HCT116 (cell line): Measurements from ENCODE around the gene ADPRHL1. TPM values are rescaled to one million over a fixed set of nuclear protein-coding genes. Genes with fewer than 3 reads are reported as not detected.

ENCODE experiments used
- ATAC-seq: fragments of 200-7000 bp; cut with Tn5 transposase; 2 replicates; pipeline ENCODE4 v1.9.1; 2020; ENCODE audit warnings: mild to moderate bottlenecking, moderate library complexity
- BruUV-seq: library from RNA; stranded (reverse); fragments of 400-500 nt; replicated peaks from 2 replicates; lab custom pipeline; 2021; lab: Mats Ljungman, UMichigan
- CTCF ChIA-PET: fragments of 300-600 bp; sonication (Branson Sonifier 250); formaldehyde crosslinking; loops from one replicate; lab custom pipeline; 2021; ENCODE audit warnings: antibody characterized with exemption; lab: Charles Lee
- POLR2A ChIA-PET: fragments of 300-600, 350-600 bp; sonication (Branson Sonifier 250); formaldehyde crosslinking; loops from one replicate; lab custom pipeline; 2021; ENCODE audit warnings: antibody characterized with exemption; lab: Charles Lee
- RAD21 ChIA-PET, 2 experiments: fragments of 300-600 bp; sonication (Branson Sonifier 250); formaldehyde crosslinking; loops; one replicate each; lab custom pipeline; 2023; ENCODE audit warnings: low total read pairs in 2 of 2; ENCODE audit not compliant: uncharacterized antibody in 2 of 2, unreplicated experiment in 2 of 2, low non-redundant PET in 1 of 2; lab: Charles Lee
- DNase-seq: peaks from one replicate; pipeline ENCODE4 v3.0.0-alpha.2; 2010; ENCODE audit warnings: low read depth, low spot score
- H2AFZ ChIP-seq: fragments of 200-600 bp; shearing (Covaris generic), sonication (generic); 2 replicates; pipeline ENCODE4 v1.6.1; 2017; ENCODE audit warnings: low read depth, mixed run types, mixed read lengths, antibody characterized with exemption, low read length; ENCODE audit not compliant: poor library complexity, severe bottlenecking
- H3K27ac ChIP-seq: 2 replicates; pipeline ENCODE4 v1.5.1; 2012; ENCODE audit warnings: low read depth, low read length
- H3K27me3 ChIP-seq: fragments of 200-600 bp; sonication (generic); 2 replicates; pipeline ENCODE4 v1.6.1; 2016; ENCODE audit warnings: mixed run types, low read length, mixed read lengths; ENCODE audit not compliant: insufficient read depth
- H3K36me3 ChIP-seq, 2 experiments: fragments of 200-500 bp in 1 of 2; fragments of 200-600 bp in 1 of 2; sonication (Bioruptor generic) in 1 of 2; sonication (generic) in 1 of 2; 2 replicates each; pipeline versions ENCODE4 v1.5.1 to v1.6.1; 2014 to 2016; ENCODE audit warnings: low read length in 2 of 2, inconsistent platforms in 1 of 2, mixed read lengths in 1 of 2, mixed run types in 1 of 2; ENCODE audit not compliant: insufficient read depth in 2 of 2, control insufficient read depth in 1 of 2
- H3K4me1 ChIP-seq, 2 experiments: fragments of 200-600 bp in 1 of 2; sonication (generic) in 1 of 2; 2 replicates each; pipeline versions ENCODE4 v1.5.1 to v1.6.1; 2012 to 2017; ENCODE audit warnings: low read length in 2 of 2, inconsistent platforms in 1 of 2, mild to moderate bottlenecking in 1 of 2, mixed read lengths in 1 of 2, mixed run types in 1 of 2, moderate library complexity in 1 of 2; ENCODE audit not compliant: insufficient read depth in 2 of 2, control insufficient read depth in 1 of 2
- H3K4me2 ChIP-seq: fragments of 200-600 bp; sonication (generic); 2 replicates; pipeline ENCODE4 v1.6.1; 2017; ENCODE audit warnings: mixed run types, low read length, mixed read lengths
- H3K4me3 ChIP-seq, 2 experiments: fragments of 200-600 bp in 1 of 2; sonication (generic) in 1 of 2; replicated peaks in 1 of 2; 2 replicates each; pipeline ENCODE4 v1.5.1; 2011 to 2016; ENCODE audit warnings: low read length in 2 of 2, control low read depth in 1 of 2, low read depth in 1 of 2, mild to moderate bottlenecking in 1 of 2, mixed read lengths in 1 of 2, mixed run types in 1 of 2
- H3K79me2 ChIP-seq: fragments of 200-600 bp; sonication (generic); 2 replicates; pipeline ENCODE4 v1.6.1; 2017; ENCODE audit warnings: mild to moderate bottlenecking, mixed run types, low read length, moderate library complexity, mixed read lengths; ENCODE audit not compliant: insufficient read depth
- H3K9ac ChIP-seq: fragments of 200-600 bp; sonication (generic); 2 replicates; pipeline ENCODE4 v1.6.1; 2016; ENCODE audit warnings: low read length, mixed read lengths
- H3K9me2 ChIP-seq: fragments of 200-600 bp; sonication (generic), shearing (Covaris generic); 2 replicates; pipeline ENCODE4 v1.6.1; 2017; ENCODE audit warnings: mixed run types, mild to moderate bottlenecking, moderate library complexity; ENCODE audit not compliant: insufficient read depth
- H3K9me3 ChIP-seq, 2 experiments: fragments of 200-500 bp in 1 of 2; fragments of 200-600 bp in 1 of 2; sonication (Bioruptor generic) in 1 of 2; sonication (generic) in 1 of 2; 2 replicates each; pipeline ENCODE4 v1.6.1; 2014 to 2017; ENCODE audit warnings: low read length in 2 of 2, mixed read lengths in 2 of 2, inconsistent platforms in 1 of 2, low read depth in 1 of 2, mild to moderate bottlenecking in 1 of 2, mixed run types in 1 of 2, moderate library complexity in 1 of 2; ENCODE audit not compliant: control insufficient read depth in 1 of 2, insufficient read depth in 1 of 2
- H4K20me1 ChIP-seq: fragments of 200-600 bp; sonication (generic), shearing (Covaris generic); 2 replicates; pipeline ENCODE4 v1.6.1; 2017; ENCODE audit warnings: mixed run types, mild to moderate bottlenecking, moderate library complexity; ENCODE audit not compliant: insufficient read depth
- CTCF ChIP-seq, 3 experiments: fragments of 200-600 bp in 1 of 3; sonication (generic) in 1 of 3; IDR thresholded peaks in 2 of 3; conservative IDR thresholded peaks in 1 of 3; 2 replicates each; pipeline ENCODE4 v1.5.1; 2012 to 2017; ENCODE audit warnings: low read depth in 2 of 3, low read length in 2 of 3, antibody characterized with exemption in 1 of 3, borderline replicate concordance in 1 of 3, control low read depth in 1 of 3, mild to moderate bottlenecking in 1 of 3, mixed read lengths in 1 of 3, mixed run types in 1 of 3, moderate library complexity in 1 of 3; ENCODE audit not compliant: insufficient read depth in 1 of 3
- ELF1 ChIP-seq: IDR thresholded peaks from 2 replicates; pipeline ENCODE4 v1.6.1; 2012; ENCODE audit warnings: low read depth, borderline replicate concordance
- EZH2 ChIP-seq: fragments of 200-600 bp; sonication (generic); IDR thresholded peaks from 2 replicates; pipeline ENCODE4 v1.6.1; 2017; ENCODE audit warnings: antibody characterized with exemption, mixed run types
- MAX ChIP-seq: IDR thresholded peaks from 2 replicates; pipeline ENCODE4 v1.6.1; 2012
- POLR2AphosphoS5 ChIP-seq: IDR thresholded peaks from 2 replicates; pipeline ENCODE4 v1.6.1; 2011; ENCODE audit warnings: mild to moderate bottlenecking, low read depth, low read length, moderate library complexity
- RAD21 ChIP-seq: IDR thresholded peaks from 2 replicates; pipeline ENCODE4 v1.6.1; 2012; ENCODE audit warnings: low read depth, mild to moderate bottlenecking
- SIN3A ChIP-seq: IDR thresholded peaks from 2 replicates; pipeline ENCODE4 v1.6.1; 2012; ENCODE audit warnings: low read depth
- SRF ChIP-seq: IDR thresholded peaks from 2 replicates; pipeline ENCODE4 v1.6.1; 2012; ENCODE audit warnings: low read depth
- TCF7L2 ChIP-seq: IDR thresholded peaks from 2 replicates; pipeline ENCODE4 v1.7.0; 2011; ENCODE audit warnings: borderline replicate concordance, inconsistent platforms; ENCODE audit not compliant: insufficient read depth, insufficient read length; ENCODE audit errors: extremely low read depth
- YY1 ChIP-seq: IDR thresholded peaks from 2 replicates; pipeline ENCODE4 v1.6.1; 2011; ENCODE audit warnings: low read length, low read depth, moderate library complexity, mild to moderate bottlenecking; ENCODE audit not compliant: insufficient replicate concordance; ENCODE audit errors: extremely low read depth
- ZFX ChIP-seq: fragments of 450-650 bp; IDR thresholded peaks from 2 replicates; pipeline ENCODE4 v1.6.1; 2017
- intact Hi-C: fragments of 100-400 bp; cut with micrococcal nuclease; formaldehyde crosslinking; loops from 2 replicates; pipeline ENCODE4 v1.10.0; 2022
- total RNA-seq: library from RNA; stranded (reverse); gene quantifications from one replicate; pipeline ENCODE4 v1.2.1, GENCODE V29; 2021; ENCODE audit not compliant: unreplicated experiment

Gene ADPRHL1
- total RNA-seq, 1 experiment from 2014 or later: 12.6 TPM

DNA sequence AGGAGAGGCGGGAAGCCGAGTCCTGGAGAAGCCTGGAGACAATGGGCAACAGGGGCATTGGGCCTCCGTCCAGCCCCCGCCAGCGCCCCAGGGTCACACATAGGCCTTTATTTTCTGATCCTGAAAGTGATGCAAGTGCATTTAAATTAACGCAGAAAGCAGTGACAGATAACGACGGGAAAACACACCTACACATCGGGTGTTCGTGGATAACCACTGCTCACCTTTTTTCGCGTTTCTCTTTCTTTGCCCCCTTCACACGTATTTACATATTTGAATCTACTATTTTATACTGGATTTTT is 59.0 kb downstream of the ADPRHL1 start:
- no peaks in the 10 kb centered on the region for H4K20me1 ChIP-seq
- ChIA-PET POLR2A (no interaction called here), RAD21 (no interaction called here), CTCF (interaction anchor here (0.9 to 1.3 kb wide), 5 partner anchors 15 to 451 kb away, joined by 3 to 7 read pairs (median 3); no protein-coding TSS in a partner anchor)
- intact Hi-C loops: loop anchor here (1.0 to 10.0 kb wide), 3 partner anchors 119 to 452 kb away; no protein-coding TSS in a partner anchor
- no peaks in the 10 kb centered on the region for H3K36me3 ChIP-seq
- H2AFZ ChIP-seq: no peak overlapping the region
- no peaks in the 10 kb centered on the region for H3K27me3 ChIP-seq
- H3K4me2 ChIP-seq: peak overlapping the region; percentile 97
- DNase-seq (no peak), ATAC-seq (no peak)
- H3K9ac ChIP-seq: no peak overlapping the region
- H3K27ac ChIP-seq: no peak overlapping the region; the same call in 1 of the 2 replicates
- no peaks in the 10 kb centered on the region for H3K9me3 ChIP-seq
- peak overlapping the region; percentile 20 to 92 for H3K4me3 ChIP-seq
- peaks cover 9 to 18% of the 10 kb centered on the region in 2 experiments for H3K4me1 ChIP-seq
- TF ChIP-seq ZFX (peak; percentile 2; the same call in 1 of the 2 replicates), TCF7L2 (no peak), SIN3A (no peak)
- H3K79me2 ChIP-seq: no peaks in the 10 kb centered on the region; the same call in 1 of the 2 replicates
- no TSS peak for BruUV-seq
- no peaks in the 10 kb centered on the region for H3K9me2 ChIP-seq

GRCh38 chr13:113393563-113394338 is 59.5 kb downstream of the ADPRHL1 start:
- peak overlapping the region; percentile 97 for H3K4me2 ChIP-seq
- TF ChIP-seq EZH2: no peak
- peak; percentile 63 for TF ChIP-seq YY1
- TF ChIP-seq RAD21: peak; percentile 75
- TF ChIP-seq POLR2AphosphoS5: peak; percentile 72
- TF ChIP-seq MAX: peak; percentile 22; the same call in 1 of the 2 replicates
- TF ChIP-seq SRF: no peak
- TF ChIP-seq ZFX: 0 out of 2 replicates have a peak, but pooled peaks have one; percentile 9
- TF ChIP-seq CTCF (IDR thresholded peaks at IDR 0.05 in 2 of 3, conservative IDR thresholded peaks at IDR 0.05 in 1 of 3; ENCODE audit: borderline replicate concordance in 1 of 3, insufficient read depth in 1 of 3, low read depth in 2 of 3, low read length in 2 of 3): peak; percentile 36 to 74 (median 56); a peak in 5 of 6 replicates
- TF ChIP-seq ELF1: no peak
- BruUV-seq: TSS peak; percentile 62
- ATAC-seq (peak; percentile 96), DNase-seq (peak; percentile 56)
- ChIA-PET RAD21 (no interaction called here), CTCF (interaction anchor here (0.6 to 1.3 kb wide), 8 partner anchors 14 to 451 kb away, joined by 3 to 7 read pairs (median 3); partner anchors contain the start of gene GRTP1), POLR2A (no interaction called here)
- no peaks in the 10 kb centered on the region for H3K9me2 ChIP-seq
- H3K27me3 ChIP-seq: no peaks in the 10 kb centered on the region
- H3K36me3 ChIP-seq: no peaks in the 10 kb centered on the region
- peaks cover 3 to 13% of the 10 kb centered on the region in 2 experiments; a peak in 3 of 4 replicates for H3K4me1 ChIP-seq
- no peaks in the 10 kb centered on the region for H3K9me3 ChIP-seq
- H3K27ac ChIP-seq: peak overlapping the region; percentile 72
- peak overlapping the region; percentile 84 to 92 for H3K4me3 ChIP-seq
- no peaks in the 10 kb centered on the region; the same call in 1 of the 2 replicates for H3K79me2 ChIP-seq
- H2AFZ ChIP-seq: no peak overlapping the region
- H3K9ac ChIP-seq: peak overlapping the region; percentile 78
- intact Hi-C loops: loop anchor here (1.0 to 10.0 kb wide), 3 partner anchors 118 to 451 kb away; no protein-coding TSS in a partner anchor
- H4K20me1 ChIP-seq: no peaks in the 10 kb centered on the region
